ENCODE results near the gene ITGAD.

Gene ITGAD

GRCh38 chr16:31365131-31365865, 27.8 kb upstream of the ITGAD start:
- DNase-seq: no peak

- DNase-seq: no peak
These were observed 25.3 kb upstream of the ITGAD start for GRCh38 chr16:31367853-31368252.

GRCh38 chr16:31371008-31371407, 22.1 kb upstream of the ITGAD start:
- no peak for DNase-seq

- DNase-seq: no peak
These were observed 21.3 kb upstream of the ITGAD start for GRCh38 chr16:31371619-31372484.

- no peak for DNase-seq
These were observed 19.9 kb upstream of the ITGAD start for GRCh38 chr16:31373235-31373634.

- DNase-seq: no peak
These were observed 17.9 kb upstream of the ITGAD start for GRCh38 chr16:31375231-31375630.

GRCh38 chr16:31376705-31377104, 16.4 kb upstream of the ITGAD start:
- no peak for DNase-seq

GRCh38 chr16:31377210-31377903, 15.8 kb upstream of the ITGAD start:
- no peak for DNase-seq

- no peak for DNase-seq
These were observed 12.9 kb upstream of the ITGAD start for GRCh38 chr16:31380201-31380600.

- DNase-seq: peak; percentile 38
These were observed 10.5 kb upstream of the ITGAD start for GRCh38 chr16:31382485-31383161.

- no peak for DNase-seq
These were observed 7.5 kb upstream of the ITGAD start for GRCh38 chr16:31385680-31386079.

- DNase-seq: no peak
These were observed 6.8 kb upstream of the ITGAD start for GRCh38 chr16:31386157-31386984.

GRCh38 chr16:31388535-31388934, 4.6 kb upstream of the ITGAD start:
- DNase-seq: no peak

- no peak for DNase-seq
These were observed 2.6 kb upstream of the ITGAD start for GRCh38 chr16:31390504-31391041.

GRCh38 chr16:31395647-31396046, 2.5 kb downstream of the ITGAD start:
- no peak for DNase-seq

- no peak for DNase-seq
These were observed 4.0 kb downstream of the ITGAD start for GRCh38 chr16:31397096-31397660.

GRCh38 chr16:31397701-31398100, 4.6 kb downstream of the ITGAD start:
- no peak for DNase-seq

- no peak for DNase-seq
These were observed 7.1 kb downstream of the ITGAD start for GRCh38 chr16:31400191-31400590.

- no peak for DNase-seq
These were observed 8.3 kb downstream of the ITGAD start for GRCh38 chr16:31401436-31401835.

GRCh38 chr16:31402687-31403086, 9.6 kb downstream of the ITGAD start:
- no peak for DNase-seq

- DNase-seq: no peak
These were observed 10.6 kb downstream of the ITGAD start for GRCh38 chr16:31403590-31404352.
